ENCODE results near the gene NAT10. TPM values are rescaled to one million over a fixed set of nuclear protein-coding genes. Genes with fewer than 3 reads are reported as not detected.

Gene NAT10
- total and polyA plus RNA-seq, 2 experiments from 2014 or later, result 44.1 to 58.8 TPM

- no peak for TF ChIP-seq ZNF462 (CRISPR knock-in tag; IDR thresholded peaks at IDR 0.05)
- TF ChIP-seq REST (IDR thresholded peaks at IDR 0.05; ENCODE audit: unreplicated experiment), result no peak
- TF ChIP-seq ETS1 (IDR thresholded peaks at IDR 0.05), result no peak
- no peak for TF ChIP-seq CTCF (conservative IDR thresholded peaks at IDR 0.05; ENCODE audit: low read depth in 2 of 2)
- TF ChIP-seq JUNB (IDR thresholded peaks at IDR 0.05; ENCODE audit: unreplicated experiment), result no peak
- TF ChIP-seq NANOG (IDR thresholded peaks at IDR 0.05; ENCODE audit: borderline replicate concordance), result no peak
Observed at GRCh38 chr11:34155057-34155756, 49.8 kb downstream of the NAT10 start (continued).
